C4-2B (cell line): ENCODE results near the gene CWC27.

Experiments
- ZFX ChIP-seq: fragments of 450-650 bp; IDR thresholded peaks from 2 replicates; pipeline ENCODE4 v1.6.1; 2017
- TF ChIP-seq, protein P1 (sequence below): fragments of 450-650 bp; conservative IDR thresholded peaks from 2 replicates; pipeline ENCODE4 v1.5.1; 2017; ENCODE audit warnings: mild to moderate bottlenecking

DNA sequence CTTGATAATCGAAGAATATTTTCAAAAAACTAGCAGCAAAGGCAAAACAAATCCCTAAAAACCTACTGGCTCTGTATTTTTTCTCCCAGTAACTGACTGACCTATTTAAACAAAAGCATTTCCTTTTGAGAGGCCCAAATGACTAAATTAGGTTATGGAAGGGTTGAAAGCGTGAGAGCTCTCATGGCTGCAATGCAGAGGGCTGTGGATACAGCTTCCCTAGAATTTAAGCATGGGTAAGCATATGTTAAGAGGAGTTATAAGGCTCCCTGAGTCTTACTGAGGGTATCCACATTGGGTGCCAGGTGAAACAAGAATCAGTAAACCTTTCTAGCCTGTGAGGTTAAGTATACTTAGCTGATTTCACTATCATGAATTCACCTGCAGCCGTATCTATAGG, 46.1 kb upstream of the CWC27 start:
- TF ChIP-seq, protein P1, sequence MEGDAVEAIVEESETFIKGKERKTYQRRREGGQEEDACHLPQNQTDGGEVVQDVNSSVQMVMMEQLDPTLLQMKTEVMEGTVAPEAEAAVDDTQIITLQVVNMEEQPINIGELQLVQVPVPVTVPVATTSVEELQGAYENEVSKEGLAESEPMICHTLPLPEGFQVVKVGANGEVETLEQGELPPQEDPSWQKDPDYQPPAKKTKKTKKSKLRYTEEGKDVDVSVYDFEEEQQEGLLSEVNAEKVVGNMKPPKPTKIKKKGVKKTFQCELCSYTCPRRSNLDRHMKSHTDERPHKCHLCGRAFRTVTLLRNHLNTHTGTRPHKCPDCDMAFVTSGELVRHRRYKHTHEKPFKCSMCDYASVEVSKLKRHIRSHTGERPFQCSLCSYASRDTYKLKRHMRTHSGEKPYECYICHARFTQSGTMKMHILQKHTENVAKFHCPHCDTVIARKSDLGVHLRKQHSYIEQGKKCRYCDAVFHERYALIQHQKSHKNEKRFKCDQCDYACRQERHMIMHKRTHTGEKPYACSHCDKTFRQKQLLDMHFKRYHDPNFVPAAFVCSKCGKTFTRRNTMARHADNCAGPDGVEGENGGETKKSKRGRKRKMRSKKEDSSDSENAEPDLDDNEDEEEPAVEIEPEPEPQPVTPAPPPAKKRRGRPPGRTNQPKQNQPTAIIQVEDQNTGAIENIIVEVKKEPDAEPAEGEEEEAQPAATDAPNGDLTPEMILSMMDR = no peak
- TF ChIP-seq ZFX = no peak
